ENCODE results near the gene TRIP13.

The TRIP13 gene

DNA sequence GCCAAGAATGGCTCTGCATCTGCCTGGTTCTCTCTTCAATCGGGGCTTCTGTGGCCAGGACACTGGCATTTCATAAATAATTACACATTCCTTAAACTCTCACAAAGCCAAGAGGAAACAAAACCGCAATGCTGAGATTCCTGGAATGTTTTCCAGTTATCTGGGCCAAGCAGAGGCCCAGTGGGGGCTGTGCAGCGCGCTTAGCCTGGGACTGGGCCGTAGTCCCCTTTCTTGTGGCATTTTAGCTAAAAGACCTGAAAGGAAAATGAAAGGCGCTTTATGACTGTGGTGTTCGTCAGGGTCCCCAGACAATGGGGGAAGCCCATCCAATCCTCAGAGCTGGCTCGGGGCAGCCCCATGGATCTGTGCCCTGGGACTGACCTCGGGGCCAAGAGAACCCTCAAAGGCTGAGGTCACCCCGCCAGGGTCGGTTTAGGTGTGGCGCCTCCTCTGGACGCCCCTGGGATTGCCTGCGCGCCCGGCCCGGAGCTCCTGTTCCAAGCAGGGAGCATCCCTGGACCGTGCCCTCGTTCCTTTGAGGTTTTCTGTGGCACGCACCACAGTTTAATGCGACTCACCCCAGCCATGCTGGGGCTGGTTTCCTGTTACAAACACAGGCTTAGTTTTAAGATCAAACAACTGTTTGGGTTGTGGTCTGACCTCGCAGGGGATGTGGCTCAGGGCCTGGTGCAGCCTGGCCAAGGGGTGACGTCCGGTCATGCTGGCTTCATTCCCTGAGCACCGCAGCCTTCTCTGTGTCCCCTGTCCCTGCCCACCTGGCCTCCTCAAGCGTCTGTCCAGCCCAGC lies 64.5 kb downstream of the TRIP13 start:
- DNase-seq: no peak

- DNase-seq: no peak
These were observed 65.2 kb downstream of the TRIP13 start for GRCh38 chr5:957748-958485.

DNA sequence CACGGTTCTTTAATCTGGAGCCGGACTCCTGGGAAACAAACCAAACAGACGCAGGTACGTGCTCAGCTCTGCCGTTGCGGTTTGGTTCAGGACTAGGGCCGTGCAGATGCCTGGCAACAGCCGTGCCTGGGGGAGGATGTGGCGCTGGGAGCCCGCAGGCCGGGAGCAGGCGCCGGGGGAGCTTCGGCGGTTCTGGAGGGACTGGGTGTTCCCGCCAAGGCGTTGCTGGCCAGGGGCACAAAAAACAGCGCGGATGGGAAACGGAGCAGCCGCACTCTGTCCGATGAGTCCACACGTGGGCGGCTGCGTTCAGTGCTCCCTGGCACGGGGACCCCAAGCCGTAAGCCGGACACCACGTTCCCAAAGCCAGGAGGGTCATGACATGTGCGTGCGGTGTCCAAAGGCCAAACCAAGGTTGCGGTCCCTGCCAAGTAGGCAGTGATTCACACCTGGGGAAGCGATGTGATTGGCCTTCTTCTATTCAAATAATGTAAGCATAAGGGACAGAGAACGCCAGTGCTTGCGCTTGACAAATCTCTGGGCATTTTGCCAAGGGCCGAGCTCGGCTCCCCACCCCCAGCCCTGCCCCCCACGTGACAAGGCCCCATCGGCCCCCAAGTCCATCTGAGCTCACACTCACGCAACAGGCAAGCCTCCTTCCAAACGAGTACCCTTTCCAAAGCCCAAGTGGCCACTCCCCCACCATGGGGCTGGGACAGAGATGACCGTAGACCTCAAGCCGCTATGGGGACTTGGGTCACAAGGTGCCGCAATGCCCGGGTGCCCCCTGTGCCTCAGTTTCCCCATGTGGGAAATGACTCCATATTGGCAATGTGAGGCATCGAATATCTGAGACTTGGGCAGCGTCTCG lies 66.3 kb downstream of the TRIP13 start:
- no peak for DNase-seq

GRCh38 chr5:959581-960531 lies 67.2 kb downstream of the TRIP13 start:
- DNase-seq: no peak

GRCh38 chr5:960551-960950 lies 67.9 kb downstream of the TRIP13 start:
- no peak for DNase-seq

GRCh38 chr5:961002-961710 lies 68.5 kb downstream of the TRIP13 start:
- no peak for DNase-seq

GRCh38 chr5:961711-962240 lies 69.1 kb downstream of the TRIP13 start:
- no peak for DNase-seq

- no peak for DNase-seq
These were observed 69.7 kb downstream of the TRIP13 start for GRCh38 chr5:962386-962785.

DNA sequence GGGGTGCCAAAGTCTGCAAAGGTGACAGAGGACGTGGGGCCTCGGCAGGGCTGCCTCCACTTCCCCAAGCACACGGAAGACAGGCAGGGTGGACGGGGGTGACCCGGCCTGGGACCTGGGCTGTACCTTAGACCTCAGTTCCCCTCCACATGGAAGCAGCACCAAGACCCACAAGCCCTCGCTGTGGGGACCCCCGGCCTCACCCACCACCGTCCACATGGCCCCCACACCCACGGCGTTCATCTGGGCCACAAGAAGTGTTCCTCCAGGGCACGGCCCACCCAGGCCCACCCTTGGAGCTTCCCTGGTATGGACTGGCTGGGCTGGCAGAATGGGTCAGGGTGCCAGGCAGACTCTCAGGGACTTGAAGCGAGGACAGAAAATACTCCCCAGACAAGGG lies 70.1 kb downstream of the TRIP13 start:
- DNase-seq: no peak

DNA sequence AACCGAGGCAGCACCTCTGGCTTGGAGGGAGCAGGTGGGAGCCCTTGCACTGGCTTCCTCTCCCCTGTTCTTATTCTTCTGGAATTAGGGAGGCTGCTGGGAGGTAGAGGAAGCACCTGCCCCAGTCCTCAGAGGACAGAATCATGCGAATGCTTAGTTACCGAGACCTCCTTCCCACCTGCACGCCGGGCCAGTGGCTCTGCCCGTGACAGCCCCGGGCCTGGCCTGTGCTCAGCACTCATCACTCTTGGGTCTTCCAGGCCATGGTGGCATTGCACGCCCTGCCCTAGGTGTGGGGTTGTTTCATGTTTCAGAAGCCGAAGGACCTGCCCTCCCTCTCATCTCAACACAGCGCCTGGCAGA lies 70.6 kb downstream of the TRIP13 start:
- DNase-seq: no peak

- DNase-seq: peak; percentile 48
These were observed 71.2 kb downstream of the TRIP13 start for GRCh38 chr5:963673-964531.

GRCh38 chr5:964821-965220 lies 72.1 kb downstream of the TRIP13 start:
- no peak for DNase-seq

- DNase-seq: peak; percentile 23
These were observed 73.1 kb downstream of the TRIP13 start for GRCh38 chr5:965604-966344.

DNA sequence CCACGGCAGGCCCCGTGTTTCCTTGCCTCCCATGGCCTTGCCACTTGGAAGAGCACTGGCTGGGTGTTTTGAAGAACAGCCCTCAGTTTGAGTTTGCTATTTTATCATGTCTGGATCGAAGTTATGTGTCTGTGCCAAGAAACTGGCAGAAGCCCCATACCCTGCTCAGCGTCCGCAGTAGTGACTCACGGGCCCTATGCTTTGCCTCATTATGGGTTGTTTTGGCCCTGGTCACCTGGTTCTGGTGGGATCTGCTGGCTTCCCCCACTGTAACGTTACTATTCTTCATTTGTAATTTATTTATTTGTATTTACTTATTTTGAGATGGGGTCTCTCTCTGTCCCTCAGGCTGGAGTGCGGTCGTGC lies 73.6 kb downstream of the TRIP13 start:
- DNase-seq: no peak

- DNase-seq: no peak
These were observed 74.3 kb downstream of the TRIP13 start for GRCh38 chr5:966941-967340.

Data from CD4-positive, alpha-beta T cell treated with Interleukin-6 for 4 hours (primary cell).